RWPE2 (cell line): ENCODE measurements around the gene TECPR2.

Experiments
- ATAC-seq: fragments of 200-7000 bp; cut with Tn5 transposase; 3 replicates; pipeline ENCODE4 v1.9.1; 2021; ENCODE audit warnings: low read depth
- DNase-seq: peaks from one replicate; pipeline ENCODE4 v3.0.0-alpha.2; 2020; ENCODE audit warnings: low spot score
- H3K27ac ChIP-seq: fragments of 450-650 bp; 2 replicates; pipeline ENCODE4 v1.5.1; 2017; ENCODE audit warnings: mild to moderate bottlenecking; ENCODE audit not compliant: poor library complexity, severe bottlenecking
- H3K27me3 ChIP-seq: fragments of 250-450 bp; sonication (Bioruptor Pico); 2 replicates; pipeline ENCODE4 v1.5.1; 2021; ENCODE audit warnings: mild to moderate bottlenecking, moderate library complexity; ENCODE audit not compliant: insufficient read depth, poor library complexity, severe bottlenecking
- H3K36me3 ChIP-seq: fragments of 250-450 bp; sonication (Bioruptor Pico); 2 replicates; pipeline ENCODE4 v1.5.1; 2020; ENCODE audit warnings: low read depth, mild to moderate bottlenecking, moderate library complexity
- H3K4me1 ChIP-seq: fragments of 250-450 bp; sonication (Bioruptor Pico); 2 replicates; pipeline ENCODE4 v1.5.1; 2021; ENCODE audit warnings: mild to moderate bottlenecking, moderate library complexity; ENCODE audit not compliant: insufficient read depth, poor library complexity, severe bottlenecking
- H3K4me3 ChIP-seq: fragments of 250-450 bp; sonication (Bioruptor Pico); 2 replicates; pipeline ENCODE4 v1.5.1; 2021; ENCODE audit warnings: mild to moderate bottlenecking, moderate library complexity; ENCODE audit not compliant: severe bottlenecking
- H3K9me3 ChIP-seq: fragments of 250-450 bp; sonication (Bioruptor Pico); 2 replicates; pipeline ENCODE4 v1.5.1; 2021; ENCODE audit warnings: mild to moderate bottlenecking, moderate library complexity; ENCODE audit not compliant: severe bottlenecking
- CTCF ChIP-seq: fragments of 450-650 bp; IDR thresholded peaks from one replicate; pipeline ENCODE4 v1.5.1; 2017; ENCODE audit warnings: mild to moderate bottlenecking, moderate library complexity; ENCODE audit not compliant: poor library complexity, severe bottlenecking

Gene TECPR2

DNA sequence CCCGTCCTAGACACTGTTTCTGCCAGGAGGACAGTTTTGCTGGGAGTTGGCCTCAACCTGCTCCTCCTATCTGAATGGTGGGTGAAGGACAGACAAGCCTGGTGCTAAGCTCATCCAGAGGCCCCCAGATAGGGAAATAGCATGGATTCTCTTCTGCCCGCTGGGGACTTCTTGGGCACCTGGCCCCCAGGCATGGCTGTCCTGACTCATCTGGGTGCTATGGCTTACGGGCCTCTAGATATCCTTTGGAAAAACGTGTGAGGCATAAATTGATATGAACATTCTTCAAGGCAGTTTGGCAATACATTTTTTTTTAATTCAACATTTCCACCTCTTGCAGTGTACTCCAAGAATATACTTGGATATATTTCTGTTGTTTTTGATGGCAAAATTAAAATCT, 8.6 kb downstream of the TECPR2 start:
- Histone ChIP-seq H3K27me3 (no peaks in the 10 kb centered on the region), H3K4me1 (no peaks in the 10 kb centered on the region), H3K27ac (no peak overlapping the region), H3K36me3 (peaks cover 6% of the 10 kb centered on the region; the same call in 1 of the 2 replicates), H3K9me3 (no peaks in the 10 kb centered on the region), H3K4me3 (no peak overlapping the region)
- ATAC-seq = no peak
- no peak for DNase-seq
- TF ChIP-seq CTCF = no peak

DNA sequence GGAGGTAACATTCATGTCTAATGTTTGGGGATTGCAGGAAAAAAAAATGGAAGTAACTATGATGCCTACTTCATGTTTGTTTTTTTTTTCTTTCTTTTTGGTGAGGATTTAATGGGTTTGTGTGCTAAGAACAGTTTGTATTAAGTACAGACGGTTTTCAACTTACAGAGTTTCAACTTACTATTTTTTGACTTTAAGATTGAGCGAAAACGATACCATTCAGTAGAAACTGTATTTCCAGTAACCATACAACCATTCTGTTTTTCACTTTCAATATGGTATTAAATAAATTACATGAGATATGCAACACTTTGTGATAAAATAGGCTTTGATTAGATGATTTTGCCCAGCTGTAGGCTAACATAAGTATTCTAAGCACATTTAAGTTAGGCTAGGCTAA, 10.4 kb downstream of the TECPR2 start:
- no peak for TF ChIP-seq CTCF
- DNase-seq (no peak), ATAC-seq (no peak)
- no peaks in the 10 kb centered on the region for H3K9me3 ChIP-seq
- peaks cover 23% of the 10 kb centered on the region for H3K36me3 ChIP-seq
- no peak overlapping the region for H3K27ac ChIP-seq
- H3K27me3 ChIP-seq = no peaks in the 10 kb centered on the region
- H3K4me3 ChIP-seq = no peak overlapping the region
- H3K4me1 ChIP-seq = no peaks in the 10 kb centered on the region

DNA sequence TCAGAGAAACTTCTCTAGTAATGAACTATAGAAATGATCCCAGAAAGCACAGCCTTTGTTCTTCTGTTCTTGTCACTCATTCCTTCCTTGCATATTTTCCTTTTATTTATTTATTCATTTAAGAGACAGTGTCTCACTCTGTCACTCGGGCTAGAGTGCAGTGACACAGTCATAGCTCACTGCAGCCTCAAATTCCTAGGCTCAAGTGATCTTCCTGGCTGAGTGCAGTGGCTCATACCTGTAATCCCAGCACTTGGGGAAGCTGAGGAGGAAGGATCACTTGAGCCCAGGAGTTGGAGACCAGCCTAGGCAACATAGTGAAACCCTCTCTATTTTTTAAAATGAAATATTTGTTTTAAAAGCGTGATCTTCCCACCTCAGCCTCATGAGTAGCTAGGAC, 11.5 kb downstream of the TECPR2 start:
- TF ChIP-seq CTCF = no peak

GRCh38 chr14:102375119-102375518, 12.4 kb downstream of the TECPR2 start:
- Histone ChIP-seq H3K27me3 (no peaks in the 10 kb centered on the region), H3K36me3 (peaks cover 31% of the 10 kb centered on the region), H3K9me3 (no peaks in the 10 kb centered on the region), H3K4me1 (no peaks in the 10 kb centered on the region), H3K4me3 (no peak overlapping the region), H3K27ac (no peak overlapping the region)
- ATAC-seq = no peak
- no peak for DNase-seq
- no peak for TF ChIP-seq CTCF

More for the DNA sequence above, 11.5 kb downstream of the TECPR2 start:
- Histone ChIP-seq H3K27me3 (no peaks in the 10 kb centered on the region), H3K9me3 (no peaks in the 10 kb centered on the region), H3K27ac (no peak overlapping the region), H3K4me3 (no peak overlapping the region), H3K4me1 (no peaks in the 10 kb centered on the region), H3K36me3 (peaks cover 31% of the 10 kb centered on the region)
- no peak for DNase-seq
- ATAC-seq = no peak

DNA sequence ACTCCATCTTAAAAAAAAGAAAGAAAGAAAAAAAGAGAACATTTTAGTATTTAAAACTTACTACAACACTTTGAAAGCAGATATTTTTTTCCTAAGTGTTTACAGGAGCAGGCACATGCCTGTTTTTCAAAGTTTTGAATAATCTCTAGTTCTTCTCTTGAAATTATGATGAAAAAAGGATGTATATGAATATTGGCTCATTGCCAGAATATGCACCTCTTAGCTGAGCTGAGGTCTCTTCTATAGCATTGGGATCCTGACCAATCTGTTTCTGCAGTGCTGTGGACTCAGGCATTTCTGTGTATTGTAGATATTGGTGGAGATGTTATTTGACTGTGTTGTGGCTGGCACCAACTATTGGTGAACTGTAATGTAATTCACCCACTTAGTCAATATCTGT, 15.0 kb downstream of the TECPR2 start:
- H3K4me1 ChIP-seq = no peaks in the 10 kb centered on the region
- no peak for TF ChIP-seq CTCF
- no peaks in the 10 kb centered on the region for H3K9me3 ChIP-seq
- no peak overlapping the region for H3K27ac ChIP-seq
- H3K4me3 ChIP-seq = no peak overlapping the region
- no peak for ATAC-seq
- peaks cover 39% of the 10 kb centered on the region for H3K36me3 ChIP-seq
- DNase-seq = no peak
- H3K27me3 ChIP-seq = no peaks in the 10 kb centered on the region
